HG03469 (cell line): ENCODE data around the gene PRUNE2.
A peak's percentile ranks its signal among the peaks of the same experiment; 100 is the strongest.
"Not testable (repeated sequence)": the region's sequence is repeated elsewhere in the genome, so short reads cannot be mapped to it uniquely, and the experiment has no call there.

Experiments used
- ATAC-seq: cut with Tn5 transposase; IDR thresholded peaks from one replicate; pipeline ENCODE4 v1.9.1; 2021; ENCODE audit warnings: mild to moderate bottlenecking, moderate library complexity, moderate number of reproducible peaks; ENCODE audit not compliant: unreplicated experiment

The PRUNE2 gene

DNA sequence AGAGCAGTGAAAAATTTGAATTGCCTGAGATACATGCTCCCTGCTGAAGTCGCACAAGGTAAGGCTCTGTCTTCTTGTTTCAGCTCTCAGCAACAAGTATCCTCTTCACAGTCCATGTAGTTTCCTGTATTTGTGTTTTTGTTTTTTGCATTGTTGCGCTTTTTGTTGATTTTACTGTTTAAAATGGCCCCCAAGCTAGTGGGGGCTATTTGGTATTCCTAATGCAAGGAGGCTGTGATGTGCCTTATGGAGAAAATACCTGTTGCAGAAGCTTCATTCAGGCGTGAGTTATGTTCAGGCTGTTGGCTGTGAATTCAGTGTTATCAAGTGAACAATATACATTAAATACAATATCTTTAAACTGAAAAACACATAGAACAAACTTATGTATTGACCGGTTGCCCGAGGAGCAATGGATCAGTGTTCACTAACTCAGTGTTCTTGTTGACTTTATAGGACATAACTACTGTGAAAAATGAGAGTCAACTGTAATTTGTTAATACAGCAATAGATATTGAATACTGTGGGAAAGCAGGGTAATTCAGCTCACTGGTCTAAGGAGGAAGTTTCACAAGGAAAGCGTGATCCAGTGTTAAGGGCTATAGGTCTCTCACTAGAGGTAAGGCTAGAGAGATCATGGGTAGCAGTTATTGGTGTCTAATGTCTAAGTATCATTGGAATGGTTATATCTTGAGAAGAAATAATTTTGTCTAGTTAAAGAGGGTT lies 296.5 kb downstream of the PRUNE2 start:
- no peak for ATAC-seq

DNA sequence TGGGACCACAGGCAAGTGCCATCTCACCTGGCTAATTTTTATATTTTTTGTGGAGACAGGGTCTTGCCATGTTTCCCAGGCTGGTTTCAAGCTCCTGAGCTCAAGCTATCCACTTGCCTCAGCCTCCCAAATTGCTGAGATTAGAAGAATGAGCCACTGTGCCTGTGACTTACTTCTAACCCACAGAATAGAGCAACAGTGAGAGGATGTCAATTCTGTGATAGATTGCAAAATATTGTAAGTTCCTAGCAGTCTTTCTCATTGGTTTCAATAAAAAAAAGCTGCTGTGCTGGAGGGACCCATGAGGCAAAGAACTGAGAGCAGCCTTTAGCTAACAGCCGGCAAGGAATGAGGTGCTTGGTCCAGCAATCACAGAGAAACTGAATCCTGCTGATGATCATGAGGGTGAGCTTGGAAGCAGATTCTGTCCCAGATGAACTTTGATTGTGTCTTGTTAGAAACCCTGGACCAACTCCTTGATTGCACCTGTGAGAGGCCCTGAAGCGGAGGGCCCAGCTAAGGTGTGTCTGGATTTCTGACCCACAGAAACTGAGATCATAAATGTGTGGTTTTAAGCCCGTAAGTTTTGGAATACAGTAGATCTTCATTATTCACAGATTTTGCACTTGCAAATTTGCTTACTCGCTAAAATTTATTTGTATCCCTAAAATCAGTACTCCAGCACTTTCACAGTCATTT lies 297.2 kb downstream of the PRUNE2 start:
- ATAC-seq: no peak

DNA sequence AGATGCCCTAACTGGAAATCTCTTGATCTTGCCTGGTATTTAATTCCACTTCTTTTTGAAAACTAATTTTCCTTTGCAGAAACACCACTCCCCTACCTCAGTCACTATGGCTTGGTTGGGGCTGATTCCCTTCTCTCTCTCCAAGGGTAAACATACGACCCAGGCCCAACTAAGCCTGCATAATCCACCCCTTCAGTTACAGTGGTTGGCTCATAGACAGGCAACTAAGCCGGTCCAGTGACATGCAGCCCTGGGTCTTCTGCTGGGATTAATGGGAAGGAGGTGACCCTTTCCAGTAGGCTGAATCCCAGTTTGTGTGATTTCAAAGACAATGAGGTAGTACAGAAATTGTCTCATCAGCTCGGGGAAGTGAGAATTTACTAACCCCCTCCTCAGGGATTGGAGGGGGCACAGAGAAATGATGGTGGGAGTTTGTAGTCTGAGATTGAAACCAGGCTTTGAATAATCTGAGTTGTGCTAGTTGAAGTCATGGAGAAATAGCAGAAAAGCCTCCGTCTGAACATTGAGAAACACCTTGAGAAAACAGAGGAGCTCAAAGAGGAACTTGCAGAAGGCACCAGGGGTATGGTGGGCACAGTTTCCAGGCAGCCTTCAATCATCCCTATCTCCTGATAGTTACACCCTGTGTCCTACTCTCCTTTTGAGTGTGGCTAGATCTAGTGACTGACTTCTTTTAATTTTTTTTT lies 298.0 kb downstream of the PRUNE2 start:
- no peak for ATAC-seq

DNA sequence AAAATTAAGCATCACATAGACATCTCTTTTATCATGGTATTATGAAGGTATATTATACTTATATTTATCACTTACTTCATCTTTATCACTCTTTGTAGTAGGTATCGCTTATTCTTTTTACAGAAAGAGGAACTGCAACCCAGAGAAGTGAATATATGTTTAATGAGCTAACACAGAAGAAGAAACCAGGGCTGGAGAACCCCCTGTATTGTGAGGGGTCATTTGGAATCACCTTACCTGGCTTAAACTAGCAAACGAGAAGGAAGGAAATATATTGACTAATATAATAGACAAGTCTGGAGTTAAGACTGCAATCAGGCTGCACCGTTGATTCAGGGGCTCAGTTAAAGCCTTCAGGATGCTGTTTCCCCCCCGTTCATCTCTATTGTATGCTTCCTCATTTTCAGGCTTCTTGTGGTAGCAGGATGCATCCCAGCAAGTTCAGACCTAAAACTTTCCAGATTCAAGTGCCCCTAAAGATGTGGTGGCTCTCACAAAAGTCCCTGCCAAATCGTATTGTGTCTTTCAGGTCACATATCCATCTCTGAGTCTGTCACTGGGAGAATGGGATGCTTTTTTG lies 300.5 kb downstream of the PRUNE2 start:
- peak; percentile 94 for ATAC-seq

DNA sequence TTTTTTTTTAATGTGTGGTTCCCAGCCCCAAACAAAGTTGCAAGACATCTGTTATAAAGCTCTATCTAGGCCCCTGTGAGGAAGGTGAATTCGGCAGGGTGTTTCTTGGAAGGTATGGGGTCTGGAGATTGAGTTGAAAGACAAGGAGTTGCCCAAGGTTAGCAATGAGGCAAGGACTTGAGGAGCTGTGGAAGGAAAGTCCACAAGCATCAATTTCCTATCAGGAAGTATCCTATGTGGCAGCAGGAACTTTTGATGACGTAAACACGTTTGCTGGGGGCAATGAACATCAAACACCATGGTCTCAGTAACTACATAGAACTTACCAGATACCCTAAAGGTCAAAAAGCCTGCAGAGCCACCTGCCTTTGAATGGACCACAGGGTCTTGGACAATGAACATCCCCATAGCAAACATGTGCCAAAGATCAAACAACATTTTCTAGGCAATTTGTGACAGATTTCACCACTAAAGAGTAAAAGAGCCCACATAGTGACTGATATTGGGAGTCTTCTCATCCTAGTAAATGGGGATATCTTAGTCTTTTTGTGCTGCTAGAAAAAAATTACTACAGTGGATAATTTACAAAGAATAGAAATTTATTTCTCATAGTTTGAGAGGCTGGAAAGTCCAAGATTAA lies 301.9 kb downstream of the PRUNE2 start:
- ATAC-seq: no peak

DNA sequence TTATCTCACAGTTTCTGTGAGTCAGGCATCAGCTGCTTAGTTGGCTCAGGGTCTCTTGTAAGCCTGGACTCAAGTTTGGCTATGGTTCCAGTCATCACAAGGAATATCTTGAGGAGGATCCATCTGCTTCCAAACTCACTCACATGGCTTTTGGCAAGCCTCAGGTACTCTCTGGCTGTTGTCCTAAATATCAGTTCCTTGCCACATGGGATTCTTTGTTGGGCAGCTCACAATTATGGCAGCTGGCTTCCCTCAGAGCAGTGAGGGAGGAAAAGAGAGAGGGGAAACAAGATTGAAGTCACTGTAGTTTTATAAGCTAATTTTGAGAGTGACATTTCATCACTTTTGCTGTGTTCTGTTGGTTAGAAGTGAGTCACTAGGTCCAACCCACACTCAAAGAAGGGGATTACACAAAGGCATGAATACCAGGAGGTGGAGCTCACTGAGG lies 302.4 kb downstream of the PRUNE2 start:
- no peak for ATAC-seq

DNA sequence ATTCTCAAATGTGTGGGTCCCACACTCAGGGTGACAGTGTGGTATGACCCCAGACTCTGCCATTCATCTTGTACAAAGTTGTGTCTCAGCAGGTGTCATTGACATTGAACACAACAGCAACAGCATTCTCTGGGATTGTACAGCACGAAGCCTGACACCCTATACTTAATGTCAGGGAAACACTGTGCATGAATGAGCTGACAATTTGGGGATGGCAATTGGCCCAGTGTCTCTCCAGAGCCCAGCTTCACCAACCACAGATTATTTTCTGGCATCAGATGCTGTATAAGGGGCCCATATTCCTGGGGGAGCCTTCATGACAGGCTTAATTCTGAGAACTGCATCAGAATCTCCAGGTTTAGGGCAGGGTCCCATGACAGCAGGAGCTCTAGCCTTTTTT lies 303.7 kb downstream of the PRUNE2 start:
- ATAC-seq: no peak

DNA sequence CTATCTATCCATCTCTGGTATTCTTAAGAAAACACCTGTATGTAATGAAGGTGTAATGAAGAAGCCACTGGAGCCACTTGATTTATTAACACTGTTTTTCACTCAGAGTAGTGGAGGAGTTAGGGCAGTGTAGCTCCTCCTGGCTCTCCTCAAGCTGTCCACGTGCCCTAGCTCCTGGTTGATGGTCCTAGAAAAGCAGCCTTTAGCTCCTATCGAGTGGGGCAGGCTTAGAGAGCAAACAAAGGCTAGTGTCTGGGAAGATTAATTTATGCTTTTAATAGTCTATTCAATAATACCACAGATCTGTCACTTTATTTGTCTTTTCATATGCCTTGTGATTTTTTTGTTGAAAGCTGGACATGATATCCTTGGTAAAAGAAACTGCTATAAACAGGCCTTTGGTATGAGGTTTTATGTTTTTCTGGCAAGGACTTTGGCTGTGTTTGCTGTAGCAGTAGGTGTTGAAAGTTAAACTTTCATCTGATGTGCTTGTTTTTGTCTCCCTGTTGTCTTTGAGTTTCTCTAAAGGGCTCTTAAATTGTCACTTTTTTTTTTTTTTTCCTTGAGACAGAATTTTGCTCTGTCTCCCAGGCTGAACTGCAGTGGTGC lies 305.8 kb downstream of the PRUNE2 start:
- ATAC-seq: no peak

DNA sequence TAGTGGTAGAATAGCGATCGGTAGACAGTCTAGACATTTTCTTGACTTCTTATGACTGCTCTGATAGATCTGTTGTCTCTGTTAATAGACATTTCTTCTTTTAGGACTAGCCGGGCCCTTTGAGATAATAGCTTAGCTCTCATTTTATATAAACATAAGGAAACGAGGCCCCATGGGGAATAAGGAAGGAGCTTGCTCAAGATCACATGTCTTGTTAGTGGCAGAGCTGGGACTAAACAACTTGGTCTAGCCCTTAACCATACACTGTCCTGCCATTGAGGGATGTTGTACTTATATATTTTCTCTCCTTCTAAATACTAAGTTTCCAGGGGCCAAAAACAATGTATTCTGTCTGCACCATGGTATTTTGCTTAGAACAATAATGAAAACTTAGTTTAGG lies 306.9 kb downstream of the PRUNE2 start:
- no peak for ATAC-seq

DNA sequence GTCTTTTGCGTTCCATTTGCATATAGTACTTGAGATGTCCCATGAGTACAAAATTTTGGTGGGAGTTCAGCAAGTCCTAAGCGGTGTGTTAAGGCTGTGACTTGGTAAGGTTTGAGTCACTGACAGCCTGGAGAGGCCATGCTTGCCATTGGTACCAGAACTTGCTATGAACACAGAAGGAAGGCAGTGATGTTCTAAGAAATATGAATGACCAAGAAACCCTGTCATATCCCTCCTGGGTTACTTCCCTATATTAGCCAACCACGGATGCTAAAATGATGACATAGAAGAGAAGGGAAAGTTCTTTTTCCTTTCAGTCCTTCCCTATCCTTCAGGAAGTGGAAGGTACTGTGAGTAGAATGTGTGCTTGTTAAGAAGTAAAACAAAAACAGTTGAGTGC lies 310.3 kb downstream of the PRUNE2 start:
- ATAC-seq: no peak

DNA sequence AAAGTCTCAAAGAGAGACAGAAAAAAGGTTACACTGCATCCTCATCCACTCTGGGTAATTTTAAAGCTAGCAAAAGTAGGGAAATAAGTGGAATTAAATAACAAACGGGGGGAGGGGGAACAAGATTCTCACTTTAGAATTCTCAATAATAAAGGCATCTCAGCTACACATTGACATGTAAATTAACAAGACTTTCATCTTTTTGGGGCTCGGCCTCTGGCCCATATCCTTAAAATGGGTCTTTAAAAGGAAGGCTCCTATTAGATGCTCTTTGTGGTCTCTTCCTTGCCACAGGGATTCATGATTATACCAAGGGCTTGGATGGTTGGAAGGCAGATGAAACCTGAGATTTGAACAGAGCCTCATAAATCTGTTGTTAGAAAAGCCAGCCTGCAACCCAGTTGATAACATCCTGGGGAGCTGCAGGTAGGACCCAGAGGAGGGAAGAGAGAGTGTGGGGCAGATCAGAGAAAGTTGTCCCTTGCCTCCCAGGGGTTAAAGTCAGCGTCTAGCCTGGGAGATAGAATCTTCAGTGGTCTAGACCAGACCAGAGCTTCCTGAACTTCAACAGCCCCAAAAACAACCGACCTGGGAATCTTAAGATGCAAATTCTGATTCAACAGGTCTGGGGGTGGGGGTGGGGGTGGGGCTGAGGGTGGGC lies 311.0 kb downstream of the PRUNE2 start:
- no peak for ATAC-seq

DNA sequence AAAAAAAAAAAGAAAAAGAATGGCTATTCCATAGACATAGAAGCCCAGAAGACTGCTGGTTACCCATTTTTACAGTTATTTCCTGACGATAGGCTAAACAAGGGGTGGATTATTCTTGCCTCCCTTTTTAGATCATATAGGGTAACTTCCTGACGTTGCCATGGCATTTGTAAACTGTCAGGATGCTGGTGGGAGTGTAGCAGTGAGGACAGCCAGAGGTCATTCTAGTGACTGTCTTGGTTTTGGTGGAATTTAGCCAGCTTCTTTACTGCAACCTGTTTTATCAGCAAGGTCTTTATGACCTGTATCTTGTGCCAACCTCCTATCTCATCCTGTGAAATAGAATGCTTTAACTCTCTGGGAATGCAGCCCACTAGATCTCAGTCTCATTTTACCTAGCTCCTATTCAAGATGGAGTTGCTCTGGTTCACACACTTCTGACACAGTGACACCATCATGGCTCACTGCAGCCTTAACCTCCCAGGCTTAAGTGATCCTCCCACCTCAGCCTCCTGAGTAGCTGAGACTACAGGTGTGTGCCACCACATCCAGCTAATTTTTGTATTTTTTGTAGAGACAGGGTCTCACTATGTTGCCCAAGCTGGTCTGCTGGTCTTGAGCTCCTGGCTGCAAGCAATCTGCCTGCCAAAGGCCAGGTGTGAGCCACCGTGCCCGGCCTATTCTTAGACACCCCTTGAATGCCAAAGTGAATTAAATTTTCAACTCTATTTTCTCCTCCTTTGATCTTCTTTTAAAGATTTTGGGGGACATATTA lies 311.8 kb downstream of the PRUNE2 start:
- not testable (repeated sequence) for ATAC-seq

DNA sequence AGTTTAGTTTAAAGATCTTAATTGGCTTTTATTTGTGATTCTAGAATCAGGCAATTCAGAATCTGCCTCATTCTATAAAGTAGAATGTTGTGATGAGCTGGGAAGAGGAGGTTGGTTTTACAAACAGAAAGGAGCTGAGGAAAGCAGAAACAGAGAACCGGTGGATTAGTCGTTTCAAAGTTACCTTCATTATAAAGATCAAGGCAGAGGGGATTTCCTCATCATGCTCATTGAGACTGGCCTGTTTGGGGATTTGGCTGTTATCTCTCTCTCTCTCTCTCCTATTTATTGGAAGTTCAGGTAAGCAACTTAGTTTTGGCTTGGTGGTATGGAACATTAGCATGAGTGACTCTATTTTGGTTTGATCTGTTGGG lies 313.0 kb downstream of the PRUNE2 start:
- ATAC-seq: no peak

DNA sequence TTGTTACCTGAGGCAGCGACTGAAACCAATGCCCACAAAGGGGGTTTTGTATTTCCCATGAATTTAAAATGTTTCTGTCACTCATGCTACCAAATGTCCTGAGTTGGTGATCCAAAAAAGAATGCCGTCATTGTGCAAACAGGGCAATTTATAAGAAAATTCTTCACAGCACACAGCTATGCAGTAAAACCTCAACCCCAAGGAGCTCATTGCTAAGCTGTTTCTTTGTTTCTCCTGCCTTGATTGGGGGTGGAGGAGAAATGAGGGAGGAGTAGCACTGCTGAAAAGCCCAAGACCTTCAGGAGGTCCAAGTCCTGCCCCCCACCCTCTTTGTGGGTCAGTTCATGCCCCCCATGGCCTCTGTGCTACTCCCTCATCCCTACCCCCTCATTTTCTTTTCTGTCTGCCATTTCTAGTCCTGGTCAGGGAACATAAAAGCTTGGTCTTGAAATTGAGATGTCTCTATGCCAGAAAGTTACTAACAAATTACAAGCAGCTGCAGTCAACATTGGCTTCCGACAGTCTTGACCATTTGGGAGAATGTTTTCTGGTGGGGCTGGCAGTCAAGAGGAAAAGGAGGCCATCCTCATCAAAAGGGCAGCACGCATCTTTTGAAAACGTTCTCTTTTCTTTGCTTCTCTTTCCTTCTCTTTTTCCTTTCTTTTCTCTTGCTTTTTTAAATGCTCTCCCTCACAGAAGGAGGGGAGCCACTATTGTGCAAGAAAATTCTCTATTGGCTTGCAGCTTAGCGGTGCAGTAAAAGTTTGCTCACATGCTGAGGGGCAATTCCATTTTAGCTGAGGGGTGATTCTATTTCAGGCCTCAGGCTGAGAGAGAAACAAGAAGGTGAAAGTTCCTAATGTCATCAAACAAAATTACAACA lies 313.6 kb downstream of the PRUNE2 start:
- ATAC-seq: no peak

DNA sequence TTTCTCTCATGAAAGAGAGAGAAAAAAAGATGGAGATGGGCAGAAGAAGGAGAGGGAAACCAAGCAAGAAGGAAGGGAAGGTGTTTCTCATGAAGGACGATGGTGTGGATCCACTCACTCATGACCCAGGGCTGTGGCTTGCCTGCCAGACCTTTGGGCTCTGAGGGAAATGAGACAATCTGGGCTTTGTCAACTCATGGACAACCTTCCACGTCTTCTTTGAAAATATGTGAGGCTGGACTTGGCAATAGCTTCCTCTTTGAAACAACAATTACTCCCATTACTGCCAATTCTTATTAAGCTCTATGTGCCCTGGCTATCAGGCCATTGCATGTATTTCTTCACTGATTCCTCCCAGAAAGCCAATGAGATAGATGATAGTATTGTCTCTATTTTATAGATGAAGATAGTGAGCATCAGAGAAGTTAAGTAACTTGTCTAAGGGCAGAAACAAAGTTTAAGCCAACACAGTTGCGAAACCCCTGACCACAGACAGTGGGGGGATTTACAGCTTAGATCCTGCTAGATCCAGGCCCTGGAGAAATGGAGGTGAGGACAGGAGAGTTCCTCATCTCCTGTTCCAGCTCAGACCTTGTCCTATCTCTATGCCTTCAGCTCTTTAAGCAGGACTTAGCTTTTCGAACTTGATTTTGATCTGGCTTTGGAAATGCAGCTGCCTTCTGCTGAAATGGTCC lies 314.5 kb downstream of the PRUNE2 start:
- no peak for ATAC-seq

DNA sequence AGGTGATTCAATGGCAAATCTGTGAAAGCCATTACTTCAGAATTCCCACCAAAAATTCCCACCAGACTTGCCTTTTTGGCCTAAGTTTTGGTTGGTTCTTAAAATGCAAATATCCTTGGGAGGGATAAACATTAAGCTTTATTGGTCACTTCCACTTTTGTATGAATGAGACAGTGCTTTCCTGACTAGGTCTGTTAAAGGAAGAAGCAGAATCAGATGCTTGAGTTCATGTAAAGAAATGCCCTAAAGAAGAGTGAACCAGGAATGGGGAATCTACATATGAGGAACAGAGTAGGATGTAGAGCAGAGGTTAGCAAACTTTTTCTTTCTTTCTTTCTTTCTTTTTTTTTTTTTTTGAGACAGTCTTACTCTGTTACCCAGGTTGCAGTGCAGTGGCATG lies 317.6 kb downstream of the PRUNE2 start:
- no peak for ATAC-seq

DNA sequence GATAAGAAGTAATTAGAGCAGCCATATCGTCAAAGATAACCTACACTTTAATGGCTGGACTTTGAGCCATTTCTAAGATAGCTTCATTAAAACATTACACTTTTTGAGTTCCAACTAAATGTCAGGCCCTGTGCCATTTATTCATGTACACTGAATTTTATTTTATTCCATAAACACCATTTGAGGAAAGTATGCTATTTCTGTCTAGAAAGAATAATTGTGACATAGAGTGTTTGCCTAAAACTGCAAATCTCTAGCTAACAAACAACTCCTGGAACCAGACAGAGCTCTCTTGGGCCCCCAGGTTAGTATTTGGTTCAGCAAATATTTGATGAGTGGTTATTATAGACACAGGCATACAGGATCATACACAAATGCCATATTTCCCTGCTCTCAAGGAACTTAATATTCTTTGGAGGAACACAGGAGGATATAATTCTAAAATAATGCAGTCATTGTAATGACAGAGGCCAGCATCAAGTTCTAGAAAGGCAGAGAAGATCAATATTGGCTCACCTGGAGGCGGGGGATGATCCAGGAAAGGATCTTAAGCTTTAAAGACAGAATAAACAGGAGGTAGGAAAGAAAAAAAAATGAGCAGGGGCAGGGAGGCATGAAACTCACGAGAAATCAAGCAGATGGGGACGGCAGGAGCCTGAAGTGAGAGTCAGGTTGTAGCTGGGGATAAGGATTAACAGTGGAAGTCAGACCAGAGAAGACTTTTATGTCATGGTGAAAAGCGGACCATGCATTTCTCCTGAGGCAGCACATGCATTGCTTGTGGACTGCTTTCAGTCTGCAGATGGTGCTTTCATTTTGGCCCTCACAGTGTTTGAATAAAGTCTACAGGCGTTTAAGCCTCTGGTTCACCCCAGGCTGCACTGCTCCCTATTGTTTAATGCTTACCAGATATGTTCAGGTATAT lies 319.3 kb downstream of the PRUNE2 start:
- no peak for ATAC-seq
